SJSA1 (cell line): ENCODE measurements around the gene IGFN1. TPM values are rescaled to one million over a fixed set of nuclear protein-coding genes. Genes with fewer than 3 reads are reported as not detected.
"Not testable (repeated sequence)": the region's sequence is repeated elsewhere in the genome, so short reads cannot be mapped to it uniquely, and the experiment has no call there.

ENCODE experiments used
- DNase-seq, 2 experiments: peaks; one replicate each; pipeline ENCODE4 v3.0.0-alpha.2; 2015 to 2020; ENCODE audit warnings: low spot score in 2 of 2, low read depth in 1 of 2
- H3K27ac ChIP-seq: fragments of 250-450 bp; sonication (Bioruptor Pico); 2 replicates; pipeline ENCODE4 v1.5.1; 2020; ENCODE audit warnings: mild to moderate bottlenecking, moderate library complexity
- H3K27me3 ChIP-seq: fragments of 250-450 bp; sonication (Bioruptor Pico); replicated peaks from 2 replicates; pipeline ENCODE4 v1.5.1; 2020; ENCODE audit warnings: mild to moderate bottlenecking, moderate library complexity
- H3K36me3 ChIP-seq: fragments of 250-450 bp; sonication (Bioruptor Pico); 2 replicates; pipeline ENCODE4 v1.5.1; 2020; ENCODE audit warnings: mild to moderate bottlenecking
- H3K4me1 ChIP-seq: fragments of 250-450 bp; sonication (Bioruptor Pico); replicated peaks from 2 replicates; pipeline ENCODE4 v1.6.1; 2021; ENCODE audit warnings: mild to moderate bottlenecking
- H3K4me3 ChIP-seq: fragments of 250-450 bp; sonication (Bioruptor Pico); 2 replicates; pipeline ENCODE4 v1.5.1; 2020; ENCODE audit warnings: mild to moderate bottlenecking
- H3K9me3 ChIP-seq: fragments of 250-450 bp; sonication (Bioruptor Pico); replicated peaks from 2 replicates; pipeline ENCODE4 v1.5.1; 2020; ENCODE audit warnings: mild to moderate bottlenecking
- total RNA-seq: library from RNA; depleted of rRNA; stranded (reverse); fragments of >200 nt; shearing (Covaris generic); gene quantifications from 2 replicates; pipeline ENCODE4 v1.2.3, GENCODE V29; 2014

IGFN1 gene
- total RNA-seq, 1 experiment from 2014 or later, result 0.03 TPM

- H3K4me3 ChIP-seq, result no peak overlapping the region
- no peaks in the 10 kb centered on the region for H3K36me3 ChIP-seq
- no peaks in the 10 kb centered on the region; the same call in 1 of the 2 replicates for H3K27me3 ChIP-seq
- peaks cover 4% of the 10 kb centered on the region; the same call in 1 of the 2 replicates for H3K4me1 ChIP-seq
- H3K27ac ChIP-seq, result no peak overlapping the region
- peak; percentile 66 to 72 for DNase-seq
- H3K9me3 ChIP-seq, result no peaks in the 10 kb centered on the region
Observed at GRCh38 chr1:201254625-201255478, 64.2 kb downstream of the IGFN1 start.

- peaks cover 7% of the 10 kb centered on the region; the same call in 1 of the 2 replicates for H3K4me1 ChIP-seq
- no peaks in the 10 kb centered on the region for H3K36me3 ChIP-seq
- H3K27me3 ChIP-seq, result peaks cover 1% of the 10 kb centered on the region; the same call in 1 of the 2 replicates
- no peak for DNase-seq
- no peaks in the 10 kb centered on the region for H3K9me3 ChIP-seq
- no peak overlapping the region for H3K4me3 ChIP-seq
- H3K27ac ChIP-seq, result no peak overlapping the region
Observed at GRCh38 chr1:201255479-201256362, 65.1 kb downstream of the IGFN1 start.

DNA sequence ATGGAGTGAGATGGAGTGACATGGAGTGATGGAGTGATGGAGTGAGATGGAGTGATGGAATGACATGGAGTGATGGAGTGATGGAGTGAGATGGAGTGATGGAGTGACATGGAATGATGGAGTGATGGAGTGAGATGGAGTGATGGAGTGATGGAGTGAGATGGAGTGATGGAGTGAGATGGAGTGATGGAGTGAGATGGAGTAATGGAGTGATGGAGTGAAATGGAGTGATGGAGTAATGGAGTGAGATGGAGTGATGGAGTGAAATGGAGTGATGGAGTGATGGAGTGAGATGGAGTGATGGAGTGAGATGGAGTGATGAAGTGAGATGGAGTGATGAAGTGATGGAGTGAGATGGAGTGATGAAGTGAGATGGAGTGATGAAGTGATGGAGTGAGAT, 67.5 kb downstream of the IGFN1 start:
- H3K36me3 ChIP-seq, H3K9me3 ChIP-seq, DNase-seq, H3K4me3 ChIP-seq, H3K4me1 ChIP-seq, H3K27me3 ChIP-seq, H3K27ac ChIP-seq: not testable (repeated sequence)

GRCh38 chr1:201258763-201259230, 68.2 kb downstream of the IGFN1 start:
- H3K4me1 ChIP-seq, result peaks cover 7% of the 10 kb centered on the region; the same call in 1 of the 2 replicates
- DNase-seq, result peak in 1 of 2 experiments; percentile 36
- no peak overlapping the region for H3K27ac ChIP-seq
- H3K36me3 ChIP-seq, result no peaks in the 10 kb centered on the region
- H3K4me3 ChIP-seq, result no peak overlapping the region
- no peaks in the 10 kb centered on the region for H3K9me3 ChIP-seq
- peaks cover 2% of the 10 kb centered on the region; the same call in 1 of the 2 replicates for H3K27me3 ChIP-seq

- Histone ChIP-seq H3K9me3 (no peaks in the 10 kb centered on the region), H3K27ac (no peak overlapping the region), H3K27me3 (peaks cover 2% of the 10 kb centered on the region; the same call in 1 of the 2 replicates), H3K4me1 (peaks cover 7% of the 10 kb centered on the region; the same call in 1 of the 2 replicates), H3K36me3 (no peaks in the 10 kb centered on the region), H3K4me3 (no peak overlapping the region)
- peak in 1 of 2 experiments; percentile 46 for DNase-seq
Observed at GRCh38 chr1:201259476-201260235, 69.0 kb downstream of the IGFN1 start.

- Histone ChIP-seq H3K27ac (no peak overlapping the region), H3K36me3 (no peaks in the 10 kb centered on the region), H3K9me3 (no peaks in the 10 kb centered on the region), H3K27me3 (peaks cover 2% of the 10 kb centered on the region; the same call in 1 of the 2 replicates), H3K4me1 (peaks cover 7% of the 10 kb centered on the region; the same call in 1 of the 2 replicates), H3K4me3 (no peak overlapping the region)
- peak in 1 of 2 experiments; percentile 37 for DNase-seq
Observed at GRCh38 chr1:201260236-201260590, 69.6 kb downstream of the IGFN1 start.

- no peaks in the 10 kb centered on the region for H3K36me3 ChIP-seq
- DNase-seq, result no peak
Observed at GRCh38 chr1:201260648-201261311, 70.2 kb downstream of the IGFN1 start.

GRCh38 chr1:201261771-201262547, 71.3 kb downstream of the IGFN1 start:
- Histone ChIP-seq H3K4me1 (peaks cover 14% of the 10 kb centered on the region), H3K4me3 (no peak overlapping the region), H3K27ac (no peak overlapping the region), H3K9me3 (no peaks in the 10 kb centered on the region), H3K36me3 (no peaks in the 10 kb centered on the region), H3K27me3 (peaks cover 2% of the 10 kb centered on the region; the same call in 1 of the 2 replicates)
- DNase-seq, result peak in 1 of 2 experiments; percentile 36

More at GRCh38 chr1:201260648-201261311, 70.2 kb downstream of the IGFN1 start:
- Histone ChIP-seq H3K4me1 (peaks cover 7% of the 10 kb centered on the region; the same call in 1 of the 2 replicates), H3K4me3 (no peak overlapping the region), H3K27ac (no peak overlapping the region), H3K9me3 (no peaks in the 10 kb centered on the region), H3K27me3 (peaks cover 2% of the 10 kb centered on the region; the same call in 1 of the 2 replicates)

GRCh38 chr1:201262963-201263608, 72.5 kb downstream of the IGFN1 start:
- peak in 1 of 2 experiments; percentile 36 for DNase-seq
- peaks cover 2% of the 10 kb centered on the region; the same call in 1 of the 2 replicates for H3K27me3 ChIP-seq
- peaks cover 25% of the 10 kb centered on the region for H3K4me1 ChIP-seq
- no peak overlapping the region for H3K4me3 ChIP-seq
- H3K27ac ChIP-seq, result no peak overlapping the region
- H3K9me3 ChIP-seq, result no peaks in the 10 kb centered on the region
- H3K36me3 ChIP-seq, result no peaks in the 10 kb centered on the region

DNA sequence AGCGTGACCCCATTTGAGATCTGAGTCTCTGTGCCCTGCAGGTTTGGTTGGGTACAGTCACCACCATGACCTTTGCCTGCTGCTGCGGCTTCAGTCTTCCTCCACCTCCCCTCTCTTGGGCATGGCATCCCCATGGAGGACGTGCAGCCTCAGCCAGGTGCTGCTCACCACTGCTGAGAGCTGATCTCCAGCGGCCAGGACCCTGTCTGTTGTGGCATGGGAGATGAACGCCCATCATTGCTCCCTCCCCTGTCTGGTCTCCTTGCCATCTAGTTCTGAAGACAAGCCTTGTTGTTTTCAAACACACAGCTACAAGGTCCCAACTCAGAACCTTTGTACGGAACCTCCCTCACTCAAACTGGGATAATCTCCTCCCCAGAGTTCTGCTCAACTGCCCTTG, 73.4 kb downstream of the IGFN1 start:
- DNase-seq, result peak in 1 of 2 experiments; percentile 38
- no peaks in the 10 kb centered on the region for H3K9me3 ChIP-seq
- H3K4me1 ChIP-seq, result peaks cover 35% of the 10 kb centered on the region
- no peak overlapping the region for H3K4me3 ChIP-seq
- no peaks in the 10 kb centered on the region for H3K36me3 ChIP-seq
- H3K27ac ChIP-seq, result no peak overlapping the region
- peaks cover 2% of the 10 kb centered on the region; the same call in 1 of the 2 replicates for H3K27me3 ChIP-seq

DNA sequence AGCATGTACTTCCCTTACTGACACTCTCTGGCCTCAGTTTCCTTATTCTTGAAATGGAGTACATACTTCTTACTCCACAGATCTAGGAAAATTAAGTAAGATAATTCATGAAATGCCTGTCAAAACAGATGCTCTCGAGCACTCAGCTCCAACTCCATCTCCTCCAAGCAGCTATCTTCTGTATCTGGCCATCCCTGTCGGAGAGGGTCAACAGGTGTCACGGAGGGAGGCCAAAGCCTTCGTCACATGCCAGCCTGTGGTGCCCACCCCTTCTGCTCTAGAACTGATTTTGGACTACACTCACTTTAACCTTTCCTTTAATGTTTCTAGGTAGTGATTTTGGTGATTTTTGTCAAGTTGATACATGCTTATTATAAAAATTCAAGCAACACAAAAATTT, 73.9 kb downstream of the IGFN1 start:
- Histone ChIP-seq H3K27ac (no peak overlapping the region), H3K4me1 (peaks cover 34% of the 10 kb centered on the region), H3K36me3 (no peaks in the 10 kb centered on the region), H3K4me3 (no peak overlapping the region), H3K27me3 (peaks cover 2% of the 10 kb centered on the region; the same call in 1 of the 2 replicates), H3K9me3 (no peaks in the 10 kb centered on the region)
- DNase-seq, result no peak
